ENCODE results near the gene NGFR. TPM values are rescaled to one million over a fixed set of nuclear protein-coding genes. Genes with fewer than 3 reads are reported as not detected.

The NGFR gene
- total and polyA plus RNA-seq, 2 donors (not counting 1 experiment from before 2014, with no cell fraction given), result 0.31 to 1.6 TPM

GRCh38 chr17:49454050-49454449 is 41.0 kb upstream of the NGFR start:
- no peaks in the 10 kb centered on the region for H4K20me1 ChIP-seq (ENCODE audit: control insufficient read depth, insufficient read depth, low read length, poor library complexity, severe bottlenecking)
- H3K4me1 ChIP-seq (ENCODE audit: control insufficient read depth in 2 of 2, insufficient read depth in 2 of 2, low read length in 2 of 2), result no peaks in the 10 kb centered on the region
- intact Hi-C loops (cut with micrococcal nuclease), result no loop called here
- WGBS (ENCODE audit: insufficient coverage), result 92% methylated on average over 4 of the region's 5 CpGs
- Mint-ChIP-seq H3K4me1 (no peaks in the 10 kb centered on the region), H3K4me3 (no peak overlapping the region), H3K9me3 (ENCODE audit: insufficient read depth) (no peaks in the 10 kb centered on the region), H3K27ac (no peak overlapping the region), H3K27me3 (peaks cover 47% of the 10 kb centered on the region)
- TF ChIP-seq EZH2 (IDR thresholded peaks at IDR 0.05; ENCODE audit: borderline replicate concordance, insufficient read depth, low read depth, low read length, poor library complexity, severe bottlenecking) (no peak), CTCF (IDR thresholded peaks at IDR 0.05) (no peak)
- no peaks in the 10 kb centered on the region for H3K36me3 ChIP-seq (replicated peaks in 1 of 2; ENCODE audit: control extremely low read depth in 1 of 2, control insufficient read depth in 1 of 2, extremely low read depth in 1 of 2, insufficient read depth in 2 of 2, low read length in 1 of 2)
- H2AFZ ChIP-seq (ENCODE audit: insufficient read depth, low read depth, low read length, poor library complexity, severe bottlenecking), result no peak overlapping the region
- no peak overlapping the region for H3K9ac ChIP-seq (ENCODE audit: low read length)
- ChIA-PET POLR2A (no interaction called here), CTCF (interaction anchor here (1.1 kb wide), 1 partner anchor 15 kb away, joined by 3 read pairs; no protein-coding TSS in a partner anchor)
- H3K9me3 ChIP-seq (ENCODE audit: control extremely low read depth in 1 of 3, control insufficient read depth in 2 of 3, insufficient read depth in 1 of 3, low read length in 2 of 3), result no peaks in the 10 kb centered on the region
- no peak for DNase-seq
- H3K27me3 ChIP-seq (replicated peaks in 1 of 4; ENCODE audit: control extremely low read depth in 1 of 4, control insufficient read depth in 3 of 4, insufficient read depth in 4 of 4, low read length in 3 of 4), result peaks cover 0 to 30% (median 5%) of the 10 kb centered on the region in 4 experiments
- H3K4me3 ChIP-seq (ENCODE audit: control extremely low read depth in 1 of 5, extremely low read depth in 1 of 5, insufficient read depth in 1 of 5, low read depth in 2 of 5, low read length in 4 of 5), result no peak overlapping the region
- H3K79me2 ChIP-seq (ENCODE audit: control insufficient read depth, insufficient read depth, low read length), result no peaks in the 10 kb centered on the region
- H3K27ac ChIP-seq (ENCODE audit: low read length in 2 of 2), result no peak overlapping the region
- no peak for ATAC-seq (ENCODE audit: low read depth)
- no peak overlapping the region for H3K4me2 ChIP-seq (replicated peaks; ENCODE audit: low read depth, low read length, poor library complexity, severe bottlenecking)

- no peak for TF ChIP-seq CTCF (IDR thresholded peaks at IDR 0.05)
- no peak for TF ChIP-seq EZH2 (IDR thresholded peaks at IDR 0.05; ENCODE audit: borderline replicate concordance, insufficient read depth, low read depth, low read length, poor library complexity, severe bottlenecking)
- H3K4me3 Mint-ChIP-seq, result no peak overlapping the region
- 83% methylated on average over 4 of the region's 9 CpGs for WGBS (ENCODE audit: insufficient coverage)
These were observed 39.7 kb upstream of the NGFR start for GRCh38 chr17:49455272-49455861.

More at GRCh38 chr17:49455272-49455861, 39.7 kb upstream of the NGFR start:
- no peak overlapping the region for H3K9ac ChIP-seq (ENCODE audit: low read length)
- H3K79me2 ChIP-seq (ENCODE audit: control insufficient read depth, insufficient read depth, low read length), result no peaks in the 10 kb centered on the region
- CTCF ChIA-PET, result interaction anchor here (0.8 kb wide), 1 partner anchor 19 kb away, joined by 3 read pairs; no protein-coding TSS in a partner anchor
- H3K27me3 ChIP-seq (replicated peaks in 1 of 4; ENCODE audit: control extremely low read depth in 1 of 4, control insufficient read depth in 3 of 4, insufficient read depth in 4 of 4, low read length in 3 of 4), result peaks cover 0 to 37% (median 9%) of the 10 kb centered on the region in 4 experiments
- H4K20me1 ChIP-seq (ENCODE audit: control insufficient read depth, insufficient read depth, low read length, poor library complexity, severe bottlenecking), result no peaks in the 10 kb centered on the region
- no peak overlapping the region for H3K4me3 ChIP-seq (ENCODE audit: control extremely low read depth in 1 of 5, extremely low read depth in 1 of 5, insufficient read depth in 1 of 5, low read depth in 2 of 5, low read length in 4 of 5)
- peaks cover 57% of the 10 kb centered on the region for H3K27me3 Mint-ChIP-seq
- H3K36me3 ChIP-seq (replicated peaks in 1 of 2; ENCODE audit: control extremely low read depth in 1 of 2, control insufficient read depth in 1 of 2, extremely low read depth in 1 of 2, insufficient read depth in 2 of 2, low read length in 1 of 2), result no peaks in the 10 kb centered on the region
- intact Hi-C loops (cut with micrococcal nuclease), result no loop called here
- no peak overlapping the region for H3K27ac ChIP-seq (ENCODE audit: low read length in 2 of 2)
- H3K27ac Mint-ChIP-seq, result no peak overlapping the region
- H3K4me2 ChIP-seq (replicated peaks; ENCODE audit: low read depth, low read length, poor library complexity, severe bottlenecking), result no peak overlapping the region
- no peak for DNase-seq
- H2AFZ ChIP-seq (ENCODE audit: insufficient read depth, low read depth, low read length, poor library complexity, severe bottlenecking), result no peak overlapping the region
- no peaks in the 10 kb centered on the region for H3K4me1 ChIP-seq (ENCODE audit: control insufficient read depth in 2 of 2, insufficient read depth in 2 of 2, low read length in 2 of 2)
- ATAC-seq (ENCODE audit: low read depth), result no peak
- H3K9me3 ChIP-seq (ENCODE audit: control extremely low read depth in 1 of 3, control insufficient read depth in 2 of 3, insufficient read depth in 1 of 3, low read length in 2 of 3), result no peaks in the 10 kb centered on the region
- POLR2A ChIA-PET, result no interaction called here
- H3K9me3 Mint-ChIP-seq (ENCODE audit: insufficient read depth), result no peaks in the 10 kb centered on the region
- no peaks in the 10 kb centered on the region for H3K4me1 Mint-ChIP-seq
